Left ventricle myocardium superior (tissue), 1 donor: ENCODE measurements around the gene PLBD1. TPM values are rescaled to one million over a fixed set of nuclear protein-coding genes. Genes with fewer than 3 reads are reported as not detected.
A peak's percentile ranks its signal among the peaks of the same experiment; 100 is the strongest.

Source experiments
- ATAC-seq: fragments of 200-7000 bp; cut with Tn5 transposase; one replicate; pipeline ENCODE4 v1.9.1; 2020; ENCODE audit warnings: mild to moderate bottlenecking, moderate library complexity
- DNase-seq: peaks from one replicate; pipeline ENCODE4 v3.0.0-alpha.2; 2020
- intact Hi-C: fragments of 100-400 bp; cut with micrococcal nuclease; formaldehyde crosslinking; loops from one replicate; pipeline ENCODE4 v1.11.0; 2022
- long read RNA-seq: library from polyadenylated mRNA; unstranded; transcript quantifications from one replicate; pipeline ENCODE4 v2.0.0, GENCODE V29; 2021
- total RNA-seq: library from RNA; stranded (reverse); fragmentation: NEBNext Ultra II Directional; extraction: Animal tissue kit (Norgen Biotek cat#: 25700); gene quantifications from one replicate; pipeline ENCODE4 v1.2.1, GENCODE V29; 2021
- donor health status: DM: no; HTN: yes; CAD: no; lungs with severe emphysema.

The PLBD1 gene
- 24.7 TPM for total RNA-seq
- long read RNA-seq, transcript PLBD1-201 (11 exons, 2,426 nt) = major isoform, 54 of 61 reads
- long read RNA-seq, partial matches to known transcripts = 3 of 61 reads
- long read RNA-seq, other reads (novel, unspliced or antisense) = 4 of 61 reads

GRCh38 chr12:14567351-14568162, at the start of gene PLBD1:
Gene PLBD1, minus strand, starts transcription at chr12:14567883. Its CDS starts 187 bp downstream, at chr12:14567696.
- intact Hi-C loops = no loop called here
- peak; percentile 90 for DNase-seq
- peak; percentile 95 for ATAC-seq

- intact Hi-C loops = loop anchor here (5.0 kb wide), 1 partner anchor 102 kb away; no protein-coding TSS in a partner anchor
- DNase-seq (no peak), ATAC-seq (no peak)
Observed at GRCh38 chr12:14614704-14615121, 47.0 kb upstream of the PLBD1 start.

GRCh38 chr12:14613718-14614117, 46.0 kb upstream of the PLBD1 start:
- intact Hi-C loops = no loop called here
- no peak for DNase-seq
- no peak for ATAC-seq

GRCh38 chr12:14612898-14613445, 45.3 kb upstream of the PLBD1 start:
- no peak for DNase-seq
- intact Hi-C loops = no loop called here
- ATAC-seq = peak; percentile 91

- peak; percentile 54 for ATAC-seq
- intact Hi-C loops = no loop called here
- no peak for DNase-seq
Observed at GRCh38 chr12:14612250-14612649, 44.6 kb upstream of the PLBD1 start.

- DNase-seq = no peak
- peak; percentile 49 for ATAC-seq
- intact Hi-C loops = no loop called here
Observed at GRCh38 chr12:14611640-14612203, 44.0 kb upstream of the PLBD1 start.

GRCh38 chr12:14607568-14607967, 39.9 kb upstream of the PLBD1 start:
- ATAC-seq = no peak

GRCh38 chr12:14605401-14605989, 37.8 kb upstream of the PLBD1 start:
- no peak for DNase-seq
- no peak for ATAC-seq

More at GRCh38 chr12:14607568-14607967, 39.9 kb upstream of the PLBD1 start:
- DNase-seq = no peak
- intact Hi-C loops = no loop called here

GRCh38 chr12:14601692-14602478, 34.2 kb upstream of the PLBD1 start:
- intact Hi-C loops = no loop called here
- no peak for ATAC-seq
- DNase-seq = no peak

More at GRCh38 chr12:14605401-14605989, 37.8 kb upstream of the PLBD1 start:
- intact Hi-C loops = no loop called here

GRCh38 chr12:14597480-14597879, 29.8 kb upstream of the PLBD1 start:
- intact Hi-C loops = no loop called here
- DNase-seq (no peak), ATAC-seq (no peak)

- intact Hi-C loops = no loop called here
- ATAC-seq (no peak), DNase-seq (no peak)
Observed at GRCh38 chr12:14591719-14592118, 24.0 kb upstream of the PLBD1 start.

GRCh38 chr12:14589169-14590004, 21.7 kb upstream of the PLBD1 start:
- intact Hi-C loops = no loop called here
- ATAC-seq (no peak), DNase-seq (no peak)

GRCh38 chr12:14588571-14588970, 20.9 kb upstream of the PLBD1 start:
- intact Hi-C loops = no loop called here
- DNase-seq = no peak
- ATAC-seq = no peak

GRCh38 chr12:14578646-14579045, 11.0 kb upstream of the PLBD1 start:
- intact Hi-C loops = no loop called here
- ATAC-seq = no peak

GRCh38 chr12:14577344-14577743, 9.7 kb upstream of the PLBD1 start:
- DNase-seq (no peak), ATAC-seq (no peak)
- intact Hi-C loops = no loop called here

More at GRCh38 chr12:14578646-14579045, 11.0 kb upstream of the PLBD1 start:
- no peak for DNase-seq

GRCh38 chr12:14576896-14577295, 9.2 kb upstream of the PLBD1 start:
- ATAC-seq (no peak), DNase-seq (no peak)
- intact Hi-C loops = no loop called here

GRCh38 chr12:14575585-14575984, 7.9 kb upstream of the PLBD1 start:
- no peak for DNase-seq
- no peak for ATAC-seq
- intact Hi-C loops = no loop called here

- ATAC-seq (peak; percentile 81), DNase-seq (peak; percentile 46)
- intact Hi-C loops = no loop called here
Observed at GRCh38 chr12:14573118-14573517, 5.4 kb upstream of the PLBD1 start.
